GM19372 (cell line): ENCODE results near the gene DOCK1.

Source experiments
- ATAC-seq: cut with Tn5 transposase; IDR thresholded peaks from one replicate; pipeline ENCODE4 v1.9.1; 2021; ENCODE audit warnings: mild to moderate bottlenecking, low read depth, moderate library complexity; ENCODE audit not compliant: unreplicated experiment

DOCK1 gene

GRCh38 chr10:127243490-127244272 lies 338.5 kb downstream of the DOCK1 start:
- no peak for ATAC-seq

- no peak for ATAC-seq
Observed at GRCh38 chr10:127245456-127245855, 340.2 kb downstream of the DOCK1 start.

GRCh38 chr10:127250031-127250430 lies 344.8 kb downstream of the DOCK1 start:
- no peak for ATAC-seq

- ATAC-seq, result no peak
Observed at GRCh38 chr10:127252818-127253217, 347.6 kb downstream of the DOCK1 start.

GRCh38 chr10:127254276-127254675 lies 349.0 kb downstream of the DOCK1 start:
- no peak for ATAC-seq

- no peak for ATAC-seq
Observed at GRCh38 chr10:127257395-127257794, 352.2 kb downstream of the DOCK1 start.

GRCh38 chr10:127259347-127259746 lies 354.1 kb downstream of the DOCK1 start:
- no peak for ATAC-seq

GRCh38 chr10:127262606-127263005 lies 357.4 kb downstream of the DOCK1 start:
- ATAC-seq, result no peak

GRCh38 chr10:127265288-127265687 lies 360.1 kb downstream of the DOCK1 start:
- no peak for ATAC-seq

- no peak for ATAC-seq
Observed at GRCh38 chr10:127266431-127266830, 361.2 kb downstream of the DOCK1 start.

- ATAC-seq, result no peak
Observed at GRCh38 chr10:127267442-127267841, 362.2 kb downstream of the DOCK1 start.

- no peak for ATAC-seq
Observed at GRCh38 chr10:127272076-127272475, 366.8 kb downstream of the DOCK1 start.

- no peak for ATAC-seq
Observed at GRCh38 chr10:127275272-127275671, 370.0 kb downstream of the DOCK1 start.

- ATAC-seq, result no peak
Observed at GRCh38 chr10:127275793-127276450, 370.7 kb downstream of the DOCK1 start.

- ATAC-seq, result no peak
Observed at GRCh38 chr10:127276794-127277462, 371.7 kb downstream of the DOCK1 start.

GRCh38 chr10:127278001-127278400 lies 372.8 kb downstream of the DOCK1 start:
- no peak for ATAC-seq

- ATAC-seq, result no peak
Observed at GRCh38 chr10:127279334-127279774, 374.1 kb downstream of the DOCK1 start.

GRCh38 chr10:127280446-127280845 lies 375.2 kb downstream of the DOCK1 start:
- ATAC-seq, result no peak

- ATAC-seq, result no peak
Observed at GRCh38 chr10:127283017-127283416, 377.8 kb downstream of the DOCK1 start.

GRCh38 chr10:127283576-127283975 lies 378.3 kb downstream of the DOCK1 start:
- no peak for ATAC-seq

- no peak for ATAC-seq
Observed at GRCh38 chr10:127290850-127291249, 385.6 kb downstream of the DOCK1 start.
